Esophagus (tissue), 2 donors: ENCODE measurements around the gene ALOX15. TPM values are rescaled to one million over a fixed set of nuclear protein-coding genes. Genes with fewer than 3 reads are reported as not detected.

Source experiments
- H3K27ac ChIP-seq, 2 donors: one replicate each; pipeline ENCODE4 v1.5.1; 2013; ENCODE audit warnings: low read depth in 2 of 2, mild to moderate bottlenecking in 2 of 2, inconsistent platforms in 1 of 2, low read length in 1 of 2, moderate library complexity in 1 of 2
- H3K27me3 ChIP-seq, 2 donors: one replicate each; pipeline ENCODE4 v1.6.1; 2013; ENCODE audit warnings: low read length in 2 of 2, control low read depth in 1 of 2, mild to moderate bottlenecking in 1 of 2; ENCODE audit not compliant: insufficient read depth in 2 of 2, control insufficient read depth in 1 of 2
- H3K36me3 ChIP-seq, 2 donors: one replicate each; pipeline ENCODE4 v1.6.1; 2013; ENCODE audit warnings: low read length in 1 of 2; ENCODE audit not compliant: control insufficient read depth in 2 of 2, insufficient read depth in 2 of 2
- H3K4me1 ChIP-seq, 2 donors: one replicate each; pipeline ENCODE4 v1.6.1; 2013; ENCODE audit warnings: low read length in 1 of 2; ENCODE audit not compliant: control insufficient read depth in 2 of 2, insufficient read depth in 2 of 2
- H3K4me3 ChIP-seq, 2 donors: one replicate each; pipeline ENCODE4 v1.5.1; 2013; ENCODE audit warnings: low read length in 2 of 2, mild to moderate bottlenecking in 2 of 2, low read depth in 1 of 2, moderate library complexity in 1 of 2
- H3K9me3 ChIP-seq, 2 donors: one replicate each; pipeline ENCODE4 v1.6.1; 2013; ENCODE audit warnings: mild to moderate bottlenecking in 2 of 2, low read depth in 1 of 2, low read length in 1 of 2, moderate library complexity in 1 of 2; ENCODE audit not compliant: control insufficient read depth in 2 of 2, insufficient read depth in 1 of 2
- WGBS, 2 donors: extraction: QIAGEN DNeasy Blood & Tissue Kit; methylation state at CpG; one replicate each; pipeline ENCODE4 v1.1.7; 2013; 5-methylcytosine and 5-hydroxymethylcytosine counted together
- polyA plus RNA-seq, 2 donors: library from polyadenylated mRNA; stranded (reverse); fragments of 200-250 nt; gene quantifications; one replicate each; pipeline ENCODE4 v1.2.3, GENCODE V29; 2013
- donor health status: healthy with polysubstance abuse.
- donor health status: Bipolar disorder and iron deficiency.

ALOX15 gene
- polyA plus RNA-seq, 2 donors: 0.04 to 0.22 TPM

- Histone ChIP-seq H3K27me3 (no peaks in the 10 kb centered on the region), H3K27ac (no peak overlapping the region), H3K36me3 (peaks cover 21 to 53% of the 10 kb centered on the region in 2 donors), H3K4me1 (no peaks in the 10 kb centered on the region), H3K4me3 (no peak overlapping the region), H3K9me3 (no peaks in the 10 kb centered on the region)
- WGBS, 2 donors: 90 to 91% methylated on average over 27 of the region's 27 CpGs
These were observed 32.7 kb upstream of the ALOX15 start for GRCh38 chr17:4673986-4674684.

- 87 to 94% methylated on average over 11 of the region's 11 CpGs for WGBS, 2 donors
- H3K36me3 ChIP-seq: peaks cover 21 to 50% of the 10 kb centered on the region in 2 donors
These were observed 31.7 kb upstream of the ALOX15 start for GRCh38 chr17:4673169-4673568.

GRCh38 chr17:4672751-4673150, 31.3 kb upstream of the ALOX15 start:
- Histone ChIP-seq H3K27me3 (no peaks in the 10 kb centered on the region), H3K36me3 (peaks cover 21 to 50% of the 10 kb centered on the region in 2 donors), H3K4me1 (no peaks in the 10 kb centered on the region), H3K4me3 (no peak overlapping the region), H3K9me3 (no peaks in the 10 kb centered on the region), H3K27ac (no peak overlapping the region)
- 85 to 90% methylated on average over 8 of the region's 8 CpGs for WGBS, 2 donors

More at GRCh38 chr17:4673169-4673568, 31.7 kb upstream of the ALOX15 start:
- Histone ChIP-seq H3K27ac (no peak overlapping the region), H3K4me3 (no peak overlapping the region), H3K27me3 (no peaks in the 10 kb centered on the region), H3K4me1 (no peaks in the 10 kb centered on the region), H3K9me3 (no peaks in the 10 kb centered on the region)

GRCh38 chr17:4672055-4672630, 30.7 kb upstream of the ALOX15 start:
- 92% methylated on average over 9 of the region's 9 CpGs for WGBS, 2 donors
- Histone ChIP-seq H3K27me3 (no peaks in the 10 kb centered on the region), H3K9me3 (no peaks in the 10 kb centered on the region), H3K27ac (no peak overlapping the region), H3K4me1 (no peaks in the 10 kb centered on the region), H3K36me3 (peaks cover 21 to 49% of the 10 kb centered on the region in 2 donors), H3K4me3 (no peak overlapping the region)

GRCh38 chr17:4667166-4667565, 25.7 kb upstream of the ALOX15 start:
- Histone ChIP-seq H3K36me3 (peaks cover 4 to 12% of the 10 kb centered on the region in 2 donors), H3K9me3 (no peaks in the 10 kb centered on the region), H3K27me3 (no peaks in the 10 kb centered on the region), H3K27ac (no peak overlapping the region), H3K4me3 (no peak overlapping the region), H3K4me1 (no peaks in the 10 kb centered on the region)
- 61 to 69% methylated on average over 4 of the region's 4 CpGs for WGBS, 2 donors

- WGBS, 2 donors: 55 to 67% methylated on average over 5 of the region's 5 CpGs
- Histone ChIP-seq H3K27me3 (no peaks in the 10 kb centered on the region), H3K4me3 (no peak overlapping the region), H3K27ac (no peak overlapping the region), H3K36me3 (peaks cover 0 to 6% of the 10 kb centered on the region in 2 donors), H3K4me1 (no peaks in the 10 kb centered on the region), H3K9me3 (no peaks in the 10 kb centered on the region)
These were observed 24.8 kb upstream of the ALOX15 start for GRCh38 chr17:4666296-4666695.

- Histone ChIP-seq H3K27me3 (no peaks in the 10 kb centered on the region), H3K4me1 (no peaks in the 10 kb centered on the region), H3K36me3 (no peaks in the 10 kb centered on the region), H3K9me3 (no peaks in the 10 kb centered on the region), H3K4me3 (no peak overlapping the region), H3K27ac (no peak overlapping the region)
- 55 to 58% methylated on average over 9 of the region's 9 CpGs for WGBS, 2 donors
These were observed 23.5 kb upstream of the ALOX15 start for GRCh38 chr17:4665027-4665426.

GRCh38 chr17:4664230-4664629, 22.8 kb upstream of the ALOX15 start:
- no peaks in the 10 kb centered on the region for H3K27me3 ChIP-seq
- no peak overlapping the region for H3K4me3 ChIP-seq
- WGBS, 2 donors: 77 to 80% methylated on average over 9 of the region's 9 CpGs
- no peaks in the 10 kb centered on the region for H3K9me3 ChIP-seq
- H3K4me1 ChIP-seq: no peaks in the 10 kb centered on the region
- no peak overlapping the region for H3K27ac ChIP-seq
- H3K36me3 ChIP-seq: no peaks in the 10 kb centered on the region

GRCh38 chr17:4663711-4664110, 22.2 kb upstream of the ALOX15 start:
- WGBS, 2 donors: 75 to 77% methylated on average over 8 of the region's 8 CpGs
- no peak overlapping the region for H3K4me3 ChIP-seq
- no peaks in the 10 kb centered on the region for H3K9me3 ChIP-seq
- no peaks in the 10 kb centered on the region for H3K4me1 ChIP-seq
- H3K27me3 ChIP-seq: no peaks in the 10 kb centered on the region
- no peak overlapping the region for H3K27ac ChIP-seq
- H3K36me3 ChIP-seq: no peaks in the 10 kb centered on the region
